Esophagus squamous epithelium (tissue), 5 donors: ENCODE results near the gene PHYHIPL. TPM values are rescaled to one million over a fixed set of nuclear protein-coding genes. Genes with fewer than 3 reads are reported as not detected.
"Not testable (repeated sequence)": the region's sequence is repeated elsewhere in the genome, so short reads cannot be mapped to it uniquely, and the experiment has no call there.

Experiments used
- DNase-seq: peaks from one replicate; lab custom pipeline; 2025; lab: John Stamatoyannopoulos, UW
- H3K27ac ChIP-seq, 4 donors: fragments of 200-600 bp; sonication (generic); one replicate each; pipeline ENCODE4 v1.5.1; 2016 to 2019; ENCODE audit warnings: mild to moderate bottlenecking in 1 of 4
- H3K27me3 ChIP-seq, 4 donors: fragments of 200-600 bp; sonication (generic); 1 replicate in 3 of 4; 2 replicates in 1 of 4; pipeline versions ENCODE4 v1.5.1 to v1.6.0; 2017 to 2021; ENCODE audit warnings: antibody characterized with exemption in 1 of 4
- H3K36me3 ChIP-seq, 3 donors: fragments of 200-600 bp; sonication (generic); one replicate each; pipeline ENCODE4 v1.5.1; 2016 to 2019
- H3K4me1 ChIP-seq, 3 donors: fragments of 200-600 bp; sonication (generic); one replicate each; pipeline ENCODE4 v1.5.1; 2017 to 2019
- H3K4me3 ChIP-seq, 4 donors: fragments of 200-600 bp; sonication (generic); 1 replicate in 3 of 4; 2 replicates in 1 of 4; pipeline ENCODE4 v1.5.1; 2016 to 2019; ENCODE audit warnings: mild to moderate bottlenecking in 2 of 4, moderate library complexity in 1 of 4
- H3K9me3 ChIP-seq, 3 donors: fragments of 200-600 bp; sonication (generic); one replicate each; pipeline ENCODE4 v1.5.1; 2016 to 2019
- CTCF ChIP-seq, 6 experiments: fragments of 450-650 bp in 4 of 6; fragments of 200-600 bp in 2 of 6; sonication (generic) in 2 of 6; IDR thresholded peaks; one replicate each; pipeline ENCODE4 v1.5.1; 2016 to 2019; ENCODE audit warnings: antibody characterized with exemption in 6 of 6, mild to moderate bottlenecking in 4 of 6, moderate library complexity in 4 of 6
- POLR2A ChIP-seq, 4 donors: fragments of 450-650 bp; IDR thresholded peaks; one replicate each; pipeline ENCODE4 v1.6.1; 2017; ENCODE audit warnings: antibody characterized with exemption in 4 of 4, mild to moderate bottlenecking in 4 of 4, moderate library complexity in 3 of 4
- WGBS, 2 donors: methylation state at CpG; one replicate each; pipeline ENCODE4 v1.1.5; 2018; 5-methylcytosine and 5-hydroxymethylcytosine counted together
- intact Hi-C: fragments of 100-400 bp; cut with DNase I; formaldehyde crosslinking; loops from one replicate; pipeline ENCODE4 v1.15.0; 2022
- total RNA-seq, 4 donors: library from RNA; depleted of rRNA; stranded (reverse); fragments of >200 nt; gene quantifications; one replicate each; pipeline ENCODE4 v1.1.0, GENCODE V29; 2016
- donor health status: DM: yes; HTN: yes; CAD: no.

PHYHIPL gene
- total RNA-seq, 4 donors from 2014 or later = 0.19 TPM; not detected in 3

- TF ChIP-seq CTCF (IDR thresholded peaks at IDR 0.05) = no peak
- TF ChIP-seq POLR2A (IDR thresholded peaks at IDR 0.05) = no peak
- WGBS, 2 donors = 83 to 96% methylated on average over 1 of the region's 1 CpG
- no peaks in the 10 kb centered on the region for H3K9me3 ChIP-seq
- no peaks in the 10 kb centered on the region for H3K4me1 ChIP-seq
- no peaks in the 10 kb centered on the region for H3K27me3 ChIP-seq
- H3K4me3 ChIP-seq = no peak overlapping the region
- H3K27ac ChIP-seq = no peak overlapping the region
- intact Hi-C loops = no loop called here
- DNase-seq = no peak
- H3K36me3 ChIP-seq = no peaks in the 10 kb centered on the region
Observed at GRCh38 chr10:59214160-59214559, 37.7 kb downstream of the PHYHIPL start.

- WGBS, 2 donors = 60 to 64% methylated on average over 4 of the region's 4 CpGs
- Histone ChIP-seq H3K4me3 (no peak overlapping the region), H3K27ac (no peak overlapping the region), H3K9me3 (no peaks in the 10 kb centered on the region), H3K4me1 (no peaks in the 10 kb centered on the region), H3K36me3 (no peaks in the 10 kb centered on the region), H3K27me3 (no peaks in the 10 kb centered on the region)
- intact Hi-C loops = no loop called here
- TF ChIP-seq CTCF (IDR thresholded peaks at IDR 0.05) = no peak
- TF ChIP-seq POLR2A (IDR thresholded peaks at IDR 0.05) = no peak
- DNase-seq = no peak
Observed at GRCh38 chr10:59216178-59216869, 39.9 kb downstream of the PHYHIPL start.

DNA sequence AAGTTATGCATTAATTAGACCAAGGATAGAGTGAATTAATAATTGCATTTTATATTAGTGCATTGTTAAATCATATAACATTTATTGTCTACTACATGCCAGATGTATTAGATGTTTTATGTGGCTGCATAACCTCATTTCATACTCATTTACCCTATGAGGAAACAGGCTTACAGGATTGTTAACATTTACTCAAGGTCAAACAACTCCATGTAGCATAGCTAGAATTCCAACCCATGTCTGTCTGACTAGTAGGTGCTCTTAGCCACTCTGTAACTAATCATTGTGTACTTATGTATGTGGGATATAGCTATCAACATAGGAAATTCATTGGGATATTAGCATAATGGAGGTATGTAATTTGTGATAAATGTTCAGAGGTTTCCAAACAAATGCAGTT is 46.3 kb downstream of the PHYHIPL start:
- TF ChIP-seq POLR2A (IDR thresholded peaks at IDR 0.05) (no peak), CTCF (IDR thresholded peaks at IDR 0.05) (no peak)
- intact Hi-C loops = no loop called here
- no peak overlapping the region for H3K4me3 ChIP-seq

DNA sequence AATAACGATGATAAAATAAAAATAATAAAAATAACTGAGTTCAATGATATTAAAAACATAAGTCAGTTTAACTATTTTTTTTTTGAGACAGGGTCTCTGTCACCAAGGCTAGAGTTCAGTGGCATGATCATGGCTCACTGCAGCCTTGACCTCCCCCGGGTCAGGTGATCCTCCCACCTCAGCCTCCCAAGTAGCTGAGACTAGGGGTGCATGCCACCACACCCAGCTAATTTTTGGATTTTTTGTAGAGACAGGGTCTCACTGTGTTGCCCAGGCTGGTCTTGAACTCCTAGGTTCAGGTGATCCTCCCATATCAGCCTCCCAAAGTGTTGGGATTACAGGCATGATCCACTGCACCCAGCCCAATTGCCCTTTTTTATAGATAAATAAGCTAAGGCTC is 47.2 kb downstream of the PHYHIPL start:
- H3K36me3 ChIP-seq, DNase-seq, intact Hi-C loops: not testable (repeated sequence)

More for the DNA sequence above, 46.3 kb downstream of the PHYHIPL start:
- Histone ChIP-seq H3K36me3 (no peaks in the 10 kb centered on the region), H3K27me3 (no peaks in the 10 kb centered on the region), H3K4me1 (no peaks in the 10 kb centered on the region), H3K27ac (no peak overlapping the region), H3K9me3 (no peaks in the 10 kb centered on the region)
- no peak for DNase-seq

GRCh38 chr10:59225211-59225610 is 48.8 kb downstream of the PHYHIPL start:
- H3K4me3 ChIP-seq = no peak overlapping the region
- DNase-seq = no peak
- no peaks in the 10 kb centered on the region for H3K36me3 ChIP-seq
- no peaks in the 10 kb centered on the region for H3K27me3 ChIP-seq
- intact Hi-C loops = no loop called here
- no peak overlapping the region for H3K27ac ChIP-seq
- TF ChIP-seq POLR2A (IDR thresholded peaks at IDR 0.05) (no peak), CTCF (IDR thresholded peaks at IDR 0.05) (no peak)
- no peaks in the 10 kb centered on the region for H3K9me3 ChIP-seq
- H3K4me1 ChIP-seq = no peaks in the 10 kb centered on the region

More for the DNA sequence above, 47.2 kb downstream of the PHYHIPL start:
- H3K9me3 ChIP-seq, H3K27me3 ChIP-seq, H3K27ac ChIP-seq, H3K4me3 ChIP-seq, H3K4me1 ChIP-seq: not testable (repeated sequence)
- WGBS, 2 donors = 74 to 91% methylated on average over 2 of the region's 2 CpGs
